OCI-LY3 (cell line): ENCODE results near the gene SH3GL2.

Experiments used
- H2AFZ ChIP-seq: fragments of 200-600, 300-600 bp; shearing (Covaris generic); 2 replicates; pipeline ENCODE4 v1.6.0; 2014; ENCODE audit warnings: antibody characterized with exemption, low read depth, low read length
- H3K27ac ChIP-seq: fragments of 200-600, 300-600 bp; sonication (generic); 2 replicates; pipeline ENCODE4 v1.5.1; 2014; ENCODE audit warnings: mild to moderate bottlenecking, low read length, moderate library complexity, mixed read lengths
- H3K27me3 ChIP-seq: fragments of 200-600, 300-600 bp; sonication (generic); 2 replicates; pipeline ENCODE4 v1.6.1; 2014; ENCODE audit warnings: low read depth, low read length, mixed read lengths
- H3K36me3 ChIP-seq: fragments of 200-600, 300-600 bp; sonication (generic); replicated peaks from 2 replicates; pipeline ENCODE3; 2014; ENCODE audit warnings: low read depth, low read length, mixed read lengths
- H3K4me1 ChIP-seq: fragments of 300-600, 200-600 bp; sonication (generic); 2 replicates; pipeline ENCODE4 v1.6.1; 2014; ENCODE audit warnings: low read length, mixed read lengths
- H3K4me2 ChIP-seq: fragments of 200-600, 300-600 bp; sonication (generic); 2 replicates; pipeline ENCODE4 v1.6.1; 2014; ENCODE audit warnings: low read length, mixed read lengths
- H3K4me3 ChIP-seq: fragments of 300-600, 200-600 bp; sonication (generic); 2 replicates; pipeline ENCODE4 v1.5.1; 2014; ENCODE audit warnings: antibody characterized with exemption, mild to moderate bottlenecking, low read length, moderate library complexity
- H3K79me2 ChIP-seq: fragments of 300-600, 200-600 bp; shearing (Covaris generic); 2 replicates; pipeline ENCODE4 v1.6.1; 2014; ENCODE audit warnings: mild to moderate bottlenecking, low read length, mixed read lengths
- H3K9ac ChIP-seq: fragments of 300-600, 200-600 bp; shearing (Covaris generic); 2 replicates; pipeline ENCODE4 v1.6.0; 2014; ENCODE audit warnings: mild to moderate bottlenecking, low read length, moderate library complexity
- H3K9me3 ChIP-seq: fragments of 200-600, 300-600 bp; shearing (Covaris generic); 2 replicates; pipeline ENCODE4 v1.6.1; 2014; ENCODE audit warnings: low read length, mixed read lengths; ENCODE audit not compliant: insufficient read depth
- H4K20me1 ChIP-seq: fragments of 200-600, 300-600 bp; sonication (generic); 2 replicates; pipeline ENCODE4 v1.6.1; 2016; ENCODE audit warnings: low read length, mixed read lengths; ENCODE audit not compliant: insufficient read depth
- EZH2phosphoT487 ChIP-seq: fragments of 200-600 bp; shearing (Covaris generic); IDR thresholded peaks from 2 replicates; pipeline ENCODE4 v1.6.1; 2018; ENCODE audit warnings: antibody characterized with exemption, mixed run types, low read depth
- TF ChIP-seq, protein P1 (sequence below): fragments of 200-600, 300-600 bp; sonication (generic); IDR thresholded peaks from 2 replicates; pipeline ENCODE4 v1.5.1; 2014; ENCODE audit warnings: antibody characterized with exemption, low read length, low read depth

Gene SH3GL2

DNA sequence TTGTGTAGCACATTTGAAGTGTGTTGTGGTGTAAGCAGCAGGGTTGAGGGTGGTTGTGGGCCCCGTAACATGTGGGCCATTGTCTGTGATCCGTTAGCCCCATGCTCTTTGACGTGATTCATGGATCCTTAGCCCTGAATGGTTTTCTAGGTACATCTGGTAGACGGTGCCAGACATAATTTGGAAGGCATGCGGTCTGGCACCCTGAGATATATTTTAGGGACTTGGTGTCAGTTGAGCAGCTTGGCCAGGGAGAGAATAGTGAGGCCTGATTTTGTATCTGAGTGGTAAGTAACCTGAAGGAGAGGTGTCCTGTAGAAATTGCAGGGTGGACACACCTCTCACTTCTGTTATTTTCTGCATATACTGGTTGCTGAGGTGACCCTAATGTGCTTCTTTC is 10.9 kb downstream of the SH3GL2 start:
- H3K27ac ChIP-seq: no peak overlapping the region
- no peaks in the 10 kb centered on the region for H3K9me3 ChIP-seq
- no peak overlapping the region for H3K9ac ChIP-seq
- H3K79me2 ChIP-seq: no peaks in the 10 kb centered on the region
- H4K20me1 ChIP-seq: no peaks in the 10 kb centered on the region
- no peak overlapping the region for H3K4me3 ChIP-seq
- H2AFZ ChIP-seq: no peak overlapping the region
- H3K36me3 ChIP-seq: no peaks in the 10 kb centered on the region
- TF ChIP-seq, protein P1, sequence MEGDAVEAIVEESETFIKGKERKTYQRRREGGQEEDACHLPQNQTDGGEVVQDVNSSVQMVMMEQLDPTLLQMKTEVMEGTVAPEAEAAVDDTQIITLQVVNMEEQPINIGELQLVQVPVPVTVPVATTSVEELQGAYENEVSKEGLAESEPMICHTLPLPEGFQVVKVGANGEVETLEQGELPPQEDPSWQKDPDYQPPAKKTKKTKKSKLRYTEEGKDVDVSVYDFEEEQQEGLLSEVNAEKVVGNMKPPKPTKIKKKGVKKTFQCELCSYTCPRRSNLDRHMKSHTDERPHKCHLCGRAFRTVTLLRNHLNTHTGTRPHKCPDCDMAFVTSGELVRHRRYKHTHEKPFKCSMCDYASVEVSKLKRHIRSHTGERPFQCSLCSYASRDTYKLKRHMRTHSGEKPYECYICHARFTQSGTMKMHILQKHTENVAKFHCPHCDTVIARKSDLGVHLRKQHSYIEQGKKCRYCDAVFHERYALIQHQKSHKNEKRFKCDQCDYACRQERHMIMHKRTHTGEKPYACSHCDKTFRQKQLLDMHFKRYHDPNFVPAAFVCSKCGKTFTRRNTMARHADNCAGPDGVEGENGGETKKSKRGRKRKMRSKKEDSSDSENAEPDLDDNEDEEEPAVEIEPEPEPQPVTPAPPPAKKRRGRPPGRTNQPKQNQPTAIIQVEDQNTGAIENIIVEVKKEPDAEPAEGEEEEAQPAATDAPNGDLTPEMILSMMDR: no peak
- TF ChIP-seq EZH2phosphoT487: no peak
- H3K27me3 ChIP-seq: no peaks in the 10 kb centered on the region
- H3K4me1 ChIP-seq: no peaks in the 10 kb centered on the region
- no peak overlapping the region for H3K4me2 ChIP-seq

GRCh38 chr9:17594961-17595360 is 16.1 kb downstream of the SH3GL2 start:
- Histone ChIP-seq H3K9me3 (no peaks in the 10 kb centered on the region), H3K27ac (no peak overlapping the region), H2AFZ (no peak overlapping the region), H3K79me2 (no peaks in the 10 kb centered on the region), H3K4me2 (no peak overlapping the region), H4K20me1 (no peaks in the 10 kb centered on the region), H3K9ac (no peak overlapping the region), H3K4me3 (no peak overlapping the region), H3K36me3 (no peaks in the 10 kb centered on the region), H3K4me1 (no peaks in the 10 kb centered on the region), H3K27me3 (0 out of 2 replicates have a peak, but pooled peaks cover 2% of the 10 kb centered on the region)
- TF ChIP-seq, protein P1: no peak
- no peak for TF ChIP-seq EZH2phosphoT487

GRCh38 chr9:17597977-17598376 is 19.1 kb downstream of the SH3GL2 start:
- no peak overlapping the region for H3K4me3 ChIP-seq
- no peaks in the 10 kb centered on the region for H3K4me1 ChIP-seq
- no peak overlapping the region for H3K27ac ChIP-seq
- H3K9me3 ChIP-seq: no peaks in the 10 kb centered on the region
- no peak overlapping the region for H3K4me2 ChIP-seq
- H4K20me1 ChIP-seq: no peaks in the 10 kb centered on the region
- no peaks in the 10 kb centered on the region for H3K36me3 ChIP-seq
- no peak overlapping the region for H2AFZ ChIP-seq
- no peak overlapping the region for H3K9ac ChIP-seq
- TF ChIP-seq, protein P1: no peak
- no peak for TF ChIP-seq EZH2phosphoT487
- 0 out of 2 replicates have a peak, but pooled peaks cover 4% of the 10 kb centered on the region for H3K27me3 ChIP-seq
- H3K79me2 ChIP-seq: no peaks in the 10 kb centered on the region

DNA sequence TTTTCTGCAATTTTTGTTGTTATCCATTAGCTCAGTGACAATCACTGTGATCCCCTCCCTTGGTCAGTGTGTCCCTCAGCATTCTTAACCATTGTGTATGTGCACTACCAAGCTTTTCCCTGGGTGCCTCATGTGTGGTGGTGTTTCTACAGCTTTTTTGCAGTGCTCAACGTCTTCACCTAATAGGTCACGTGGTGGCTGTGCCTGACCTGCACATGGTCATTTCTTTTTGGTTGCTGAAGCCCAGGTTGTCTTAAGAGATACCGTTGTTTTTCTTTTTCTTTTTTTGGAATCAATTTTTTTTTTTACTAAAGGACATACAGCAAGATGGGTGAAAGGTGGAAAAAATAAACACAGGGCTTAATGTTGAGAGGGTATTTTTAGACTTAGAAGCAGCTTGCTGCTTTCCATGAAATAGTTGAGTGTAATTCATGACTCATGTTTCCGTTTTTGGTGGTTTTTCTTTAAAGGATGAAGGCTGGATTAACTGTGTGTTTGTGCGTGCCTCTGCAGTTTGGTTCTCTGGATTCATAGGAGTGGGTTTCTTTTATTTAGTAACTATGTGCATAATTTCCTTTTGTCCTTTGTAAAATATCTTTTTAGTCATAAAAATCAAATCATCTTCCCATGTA is 22.2 kb downstream of the SH3GL2 start:
- Histone ChIP-seq H3K4me2 (no peak overlapping the region), H3K4me1 (no peaks in the 10 kb centered on the region), H3K27ac (no peak overlapping the region), H3K4me3 (no peak overlapping the region), H3K36me3 (no peaks in the 10 kb centered on the region), H3K9ac (no peak overlapping the region), H3K79me2 (no peaks in the 10 kb centered on the region), H2AFZ (no peak overlapping the region), H3K27me3 (0 out of 2 replicates have a peak, but pooled peaks cover 4% of the 10 kb centered on the region), H3K9me3 (no peaks in the 10 kb centered on the region), H4K20me1 (no peaks in the 10 kb centered on the region)
- TF ChIP-seq, protein P1: no peak
- TF ChIP-seq EZH2phosphoT487: no peak
